Mesenchymal stem cell (in vitro differentiated cells and primary cell): ENCODE measurements around the gene HMGCS1.

ENCODE experiments used
- DNase-seq: peaks from one replicate; pipeline ENCODE4 v3.0.0-alpha.2; 2013
- H2AFZ ChIP-seq: one replicate; pipeline ENCODE4 v1.6.1; 2013; ENCODE audit warnings: low read depth, mild to moderate bottlenecking, control low read depth, inconsistent platforms, low read length, moderate library complexity
- H2AK5ac ChIP-seq: 2 replicates; pipeline ENCODE4 v1.6.1; 2013; ENCODE audit warnings: low read length, moderate library complexity, mild to moderate bottlenecking, inconsistent platforms; ENCODE audit not compliant: severe bottlenecking
- H2BK120ac ChIP-seq: one replicate; pipeline ENCODE4 v1.6.1; 2013; ENCODE audit warnings: low read depth, mild to moderate bottlenecking, inconsistent platforms, low read length, moderate library complexity
- H2BK12ac ChIP-seq, 2 experiments: one replicate each; pipeline ENCODE4 v1.6.1; 2013; ENCODE audit warnings: inconsistent platforms in 2 of 2, low read length in 2 of 2, mild to moderate bottlenecking in 2 of 2, moderate library complexity in 2 of 2, control low read depth in 1 of 2
- H2BK15ac ChIP-seq: one replicate; pipeline ENCODE4 v1.6.1; 2013; ENCODE audit warnings: mild to moderate bottlenecking, low read depth, inconsistent platforms; ENCODE audit not compliant: poor library complexity, severe bottlenecking
- H2BK5ac ChIP-seq: 2 replicates; pipeline ENCODE4 v1.6.1; 2013; ENCODE audit warnings: low read depth, mild to moderate bottlenecking, low read length, control low read depth, inconsistent platforms; ENCODE audit not compliant: poor library complexity, severe bottlenecking
- H3K14ac ChIP-seq, 2 experiments: one replicate each; pipeline ENCODE4 v1.6.1; 2013; ENCODE audit warnings: inconsistent platforms in 2 of 2, low read length in 2 of 2, control low read depth in 1 of 2, mild to moderate bottlenecking in 1 of 2, moderate library complexity in 1 of 2
- H3K18ac ChIP-seq, 2 experiments: one replicate each; pipeline ENCODE4 v1.6.1; 2013; ENCODE audit warnings: inconsistent platforms in 2 of 2, low read length in 2 of 2, control low read depth in 1 of 2, low read depth in 1 of 2, mild to moderate bottlenecking in 1 of 2
- H3K23ac ChIP-seq, 2 experiments: one replicate each; pipeline ENCODE4 v1.6.1; 2013; ENCODE audit warnings: inconsistent platforms in 2 of 2, low read length in 2 of 2, mild to moderate bottlenecking in 2 of 2, moderate library complexity in 2 of 2, control low read depth in 1 of 2
- H3K27ac ChIP-seq: 2 replicates; pipeline ENCODE4 v1.5.1; 2013; ENCODE audit warnings: mild to moderate bottlenecking, moderate library complexity, low read length, control low read depth, inconsistent platforms; ENCODE audit not compliant: poor library complexity, severe bottlenecking
- H3K27me3 ChIP-seq, 2 experiments: 2 replicates each; pipeline versions ENCODE4 v1.6.1 to v1.7.0; 2013; ENCODE audit warnings: low read length in 2 of 2, mild to moderate bottlenecking in 2 of 2, moderate library complexity in 2 of 2, control low read depth in 1 of 2, inconsistent platforms in 1 of 2; ENCODE audit not compliant: control insufficient read depth in 1 of 2, insufficient read depth in 1 of 2
- H3K36me3 ChIP-seq, 2 experiments: 2 replicates each; pipeline versions ENCODE4 v1.6.1 to v1.7.0; 2013; ENCODE audit warnings: low read length in 2 of 2, control low read depth in 1 of 2, inconsistent platforms in 1 of 2, low read depth in 1 of 2, mild to moderate bottlenecking in 1 of 2; ENCODE audit not compliant: insufficient read depth in 2 of 2, control insufficient read depth in 1 of 2
- H3K4ac ChIP-seq, 2 experiments: one replicate each; pipeline ENCODE4 v1.6.1; 2013; ENCODE audit warnings: inconsistent platforms in 2 of 2, low read length in 2 of 2, mild to moderate bottlenecking in 2 of 2, moderate library complexity in 2 of 2, control low read depth in 1 of 2, low read depth in 1 of 2
- H3K4me1 ChIP-seq: 2 replicates; pipeline ENCODE4 v1.6.1; 2013; ENCODE audit warnings: low read depth, low read length, control low read depth; ENCODE audit not compliant: control insufficient read depth, insufficient read depth
- H3K4me2 ChIP-seq: 2 replicates; pipeline ENCODE4 v1.6.1; 2013; ENCODE audit warnings: low read length, mild to moderate bottlenecking, inconsistent platforms; ENCODE audit not compliant: poor library complexity, severe bottlenecking
- H3K4me3 ChIP-seq, 2 experiments: 2 replicates each; pipeline versions ENCODE4 v1.5.1 to v1.7.0; 2013; ENCODE audit warnings: low read length in 2 of 2, mild to moderate bottlenecking in 2 of 2, control low read depth in 1 of 2, low read depth in 1 of 2; ENCODE audit not compliant: insufficient read depth in 1 of 2
- H3K79me1 ChIP-seq: replicated peaks from 2 replicates; pipeline ENCODE4 v1.6.1; 2013; ENCODE audit warnings: mild to moderate bottlenecking, control low read depth, low read length, inconsistent platforms; ENCODE audit not compliant: poor library complexity, severe bottlenecking
- H3K9ac ChIP-seq: 2 replicates; pipeline ENCODE4 v1.7.0; 2013; ENCODE audit warnings: mild to moderate bottlenecking, low read length, moderate library complexity
- H3K9me3 ChIP-seq: 2 replicates; pipeline ENCODE4 v1.7.0; 2013; ENCODE audit warnings: mild to moderate bottlenecking, low read length; ENCODE audit not compliant: control insufficient read depth
- H4K8ac ChIP-seq: one replicate; pipeline ENCODE4 v1.6.1; 2013; ENCODE audit warnings: inconsistent platforms, mild to moderate bottlenecking, low read length, moderate library complexity
- H4K91ac ChIP-seq: one replicate; pipeline ENCODE4 v1.6.1; 2013; ENCODE audit warnings: mild to moderate bottlenecking, low read length, inconsistent platforms
- WGBS: methylation state at CpG from one replicate; pipeline ENCODE4 v1.1.7; 2013; ENCODE audit warnings: mixed read lengths; 5-methylcytosine and 5-hydroxymethylcytosine counted together

HMGCS1 gene

DNA sequence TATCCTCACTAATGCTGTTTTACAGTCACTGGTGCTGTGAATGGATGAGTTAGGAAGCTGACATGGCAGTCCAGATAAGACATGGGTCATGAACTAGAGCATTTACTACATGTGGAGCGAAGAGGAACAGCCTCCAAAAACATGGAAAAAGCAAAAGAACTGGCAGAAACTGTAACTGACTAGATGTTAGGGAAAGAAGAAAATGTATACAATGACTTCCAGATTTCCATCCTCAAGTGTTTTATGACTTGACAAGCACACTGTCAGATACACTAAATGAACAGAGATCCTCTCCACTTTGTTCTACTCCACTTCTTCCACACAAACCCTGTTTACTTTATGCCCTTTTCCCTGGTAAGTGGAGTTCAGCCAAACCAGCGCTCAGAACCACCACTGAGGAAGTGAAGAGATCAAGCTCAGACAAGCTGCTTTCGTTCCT, 11.5 kb downstream of the HMGCS1 start:
- Histone ChIP-seq H3K36me3 (peaks cover 6 to 76% of the 10 kb centered on the region in 2 experiments), H4K8ac (no peak overlapping the region), H2BK120ac (no peak overlapping the region), H3K4me2 (no peak overlapping the region), H3K79me1 (peaks cover 6% of the 10 kb centered on the region), H3K9ac (no peak overlapping the region), H3K27ac (no peak overlapping the region), H3K9me3 (no peaks in the 10 kb centered on the region), H3K23ac (no peak overlapping the region), H3K18ac (no peak overlapping the region), H3K27me3 (no peaks in the 10 kb centered on the region), H2BK15ac (no peak overlapping the region), H2AFZ (no peak overlapping the region), H3K4me1 (no peaks in the 10 kb centered on the region), H2BK5ac (no peak overlapping the region), H2BK12ac (no peak overlapping the region), H3K4ac (no peak overlapping the region), H4K91ac (no peak overlapping the region), H3K4me3 (no peak overlapping the region), H2AK5ac (no peak overlapping the region), H3K14ac (no peak overlapping the region)
- DNase-seq, result peak; percentile 64
- 28% methylated on average over 2 of the region's 3 CpGs for WGBS

DNA sequence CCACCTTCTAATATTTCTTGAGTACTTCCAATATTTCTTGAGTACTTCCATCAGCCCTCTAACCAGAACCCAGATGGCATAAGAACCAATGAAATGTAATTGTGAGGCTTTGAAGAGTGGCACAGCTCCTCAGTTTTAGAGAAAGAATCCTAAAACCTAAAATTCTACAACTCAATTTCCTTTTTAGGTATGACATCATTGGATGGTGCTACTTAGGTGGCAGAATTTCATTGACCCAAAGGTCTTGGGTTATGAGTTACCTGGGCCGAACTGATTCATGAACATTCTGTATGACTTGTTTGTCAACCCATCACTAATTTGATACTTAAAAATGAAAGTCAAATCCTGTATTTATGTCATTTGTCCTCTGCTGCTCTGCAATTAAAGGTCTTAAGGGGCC, 13.1 kb downstream of the HMGCS1 start:
- H3K27ac ChIP-seq, result no peak overlapping the region
- H3K36me3 ChIP-seq, result peaks cover 6 to 88% of the 10 kb centered on the region in 2 experiments
- H2AFZ ChIP-seq, result no peak overlapping the region
- no peak overlapping the region for H3K4me3 ChIP-seq
- no peak overlapping the region for H2BK12ac ChIP-seq
- H4K91ac ChIP-seq, result no peak overlapping the region
- no peak overlapping the region for H3K14ac ChIP-seq
- no peak overlapping the region for H3K4me2 ChIP-seq
- DNase-seq, result no peak
- WGBS, result no CpG with 5 or more reads among the region's 1 CpG
- H2AK5ac ChIP-seq, result no peak overlapping the region
- H2BK15ac ChIP-seq, result no peak overlapping the region
- H2BK5ac ChIP-seq, result no peak overlapping the region
- H3K23ac ChIP-seq, result no peak overlapping the region
- H3K4ac ChIP-seq, result no peak overlapping the region
- H3K27me3 ChIP-seq, result no peaks in the 10 kb centered on the region
- H2BK120ac ChIP-seq, result no peak overlapping the region
- no peak overlapping the region for H3K9ac ChIP-seq
- no peak overlapping the region for H4K8ac ChIP-seq
- no peaks in the 10 kb centered on the region for H3K9me3 ChIP-seq
- H3K4me1 ChIP-seq, result peaks cover 2% of the 10 kb centered on the region
- H3K18ac ChIP-seq, result no peak overlapping the region
- peaks cover 8% of the 10 kb centered on the region for H3K79me1 ChIP-seq

DNA sequence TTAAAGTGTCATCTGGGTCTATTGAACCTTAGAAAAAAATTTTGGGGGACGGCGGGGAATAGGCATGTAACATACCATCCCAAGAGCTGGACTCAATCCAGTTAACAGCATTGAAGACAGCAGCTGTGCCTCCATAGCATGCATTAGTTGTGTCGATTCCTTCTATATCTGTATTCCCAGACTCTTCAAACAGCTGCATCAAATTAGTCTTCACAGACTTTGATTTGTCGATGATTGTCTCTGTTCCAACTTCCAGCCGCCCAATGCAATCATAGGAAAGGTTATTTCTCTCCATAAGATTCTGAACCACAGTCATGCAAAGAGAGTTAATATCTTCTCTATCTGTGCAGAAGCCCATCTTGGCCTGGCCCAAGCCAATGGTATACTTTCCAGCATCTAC, 14.8 kb downstream of the HMGCS1 start:
- Histone ChIP-seq H3K14ac (no peak overlapping the region), H3K9ac (no peak overlapping the region), H3K4me1 (peaks cover 2% of the 10 kb centered on the region), H2BK12ac (no peak overlapping the region), H3K18ac (no peak overlapping the region), H4K91ac (no peak overlapping the region), H3K27ac (no peak overlapping the region), H4K8ac (no peak overlapping the region), H3K36me3 (peaks cover 6 to 95% of the 10 kb centered on the region in 2 experiments), H3K23ac (no peak overlapping the region), H3K79me1 (peaks cover 8% of the 10 kb centered on the region), H2BK15ac (no peak overlapping the region), H3K27me3 (no peaks in the 10 kb centered on the region), H3K4me2 (no peak overlapping the region), H2AFZ (no peak overlapping the region), H2BK5ac (no peak overlapping the region), H3K4ac (no peak overlapping the region), H2AK5ac (no peak overlapping the region), H3K9me3 (no peaks in the 10 kb centered on the region), H2BK120ac (no peak overlapping the region), H3K4me3 (no peak overlapping the region)
- no peak for DNase-seq
- WGBS, result 96% methylated on average over 5 of the region's 5 CpGs

DNA sequence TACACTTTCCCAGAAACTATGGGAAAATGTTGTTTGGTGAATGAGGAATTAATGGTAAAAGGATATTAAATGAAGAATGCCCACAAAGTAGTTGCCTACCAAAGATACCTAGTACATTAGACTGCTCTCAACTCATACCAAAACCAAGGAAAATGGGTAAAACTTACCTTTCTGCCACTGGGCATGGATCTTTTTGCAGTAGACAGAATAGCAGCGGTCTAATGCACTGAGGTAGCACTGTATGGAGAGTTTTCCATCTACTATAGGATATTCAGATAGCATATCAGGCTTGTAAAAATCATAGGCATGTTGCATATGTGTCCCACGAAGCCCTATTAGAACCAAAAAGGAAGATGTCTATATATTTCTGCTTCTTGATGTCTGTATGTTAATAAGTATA, 16.4 kb downstream of the HMGCS1 start:
- no peaks in the 10 kb centered on the region for H3K27me3 ChIP-seq
- no peak overlapping the region for H2AFZ ChIP-seq
- no peak overlapping the region for H3K14ac ChIP-seq
- no peak overlapping the region for H2BK12ac ChIP-seq
- H3K18ac ChIP-seq, result no peak overlapping the region
- H3K23ac ChIP-seq, result no peak overlapping the region
- no peak overlapping the region for H2BK120ac ChIP-seq
- WGBS, result 100% methylated on average over 1 of the region's 2 CpGs
- peaks cover 6 to 93% of the 10 kb centered on the region in 2 experiments for H3K36me3 ChIP-seq
- no peak overlapping the region for H3K9ac ChIP-seq
- H4K91ac ChIP-seq, result no peak overlapping the region
- H3K4ac ChIP-seq, result no peak overlapping the region
- H3K79me1 ChIP-seq, result peaks cover 10% of the 10 kb centered on the region
- no peak for DNase-seq
- no peak overlapping the region for H3K27ac ChIP-seq
- no peak overlapping the region for H2BK5ac ChIP-seq
- no peak overlapping the region for H3K4me2 ChIP-seq
- no peak overlapping the region for H2AK5ac ChIP-seq
- H2BK15ac ChIP-seq, result no peak overlapping the region
- H4K8ac ChIP-seq, result no peak overlapping the region
- no peaks in the 10 kb centered on the region for H3K9me3 ChIP-seq
- peaks cover 2% of the 10 kb centered on the region for H3K4me1 ChIP-seq
- H3K4me3 ChIP-seq, result no peak overlapping the region
